Measurements from ENCODE around the gene KHK.

DNA sequence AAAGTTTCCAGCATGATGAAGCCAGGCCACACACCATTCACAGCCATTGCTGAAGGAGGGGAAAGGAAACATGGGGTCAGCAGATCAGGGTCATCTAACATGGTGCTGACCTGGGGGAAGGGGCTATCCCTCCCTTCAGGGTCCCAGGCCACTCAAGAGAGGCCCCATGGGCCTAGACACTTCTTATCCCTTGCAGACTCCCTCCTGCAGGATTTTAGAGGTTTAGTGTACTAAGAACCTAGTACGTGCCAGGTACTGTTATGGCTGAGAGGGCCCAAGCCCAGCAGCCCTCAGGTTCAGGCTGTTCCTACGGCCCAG is 8.8 kb downstream of the KHK start:
- TF ChIP-seq POLR2A (IDR thresholded peaks at IDR 0.05): no peak
- TF ChIP-seq, protein P1, sequence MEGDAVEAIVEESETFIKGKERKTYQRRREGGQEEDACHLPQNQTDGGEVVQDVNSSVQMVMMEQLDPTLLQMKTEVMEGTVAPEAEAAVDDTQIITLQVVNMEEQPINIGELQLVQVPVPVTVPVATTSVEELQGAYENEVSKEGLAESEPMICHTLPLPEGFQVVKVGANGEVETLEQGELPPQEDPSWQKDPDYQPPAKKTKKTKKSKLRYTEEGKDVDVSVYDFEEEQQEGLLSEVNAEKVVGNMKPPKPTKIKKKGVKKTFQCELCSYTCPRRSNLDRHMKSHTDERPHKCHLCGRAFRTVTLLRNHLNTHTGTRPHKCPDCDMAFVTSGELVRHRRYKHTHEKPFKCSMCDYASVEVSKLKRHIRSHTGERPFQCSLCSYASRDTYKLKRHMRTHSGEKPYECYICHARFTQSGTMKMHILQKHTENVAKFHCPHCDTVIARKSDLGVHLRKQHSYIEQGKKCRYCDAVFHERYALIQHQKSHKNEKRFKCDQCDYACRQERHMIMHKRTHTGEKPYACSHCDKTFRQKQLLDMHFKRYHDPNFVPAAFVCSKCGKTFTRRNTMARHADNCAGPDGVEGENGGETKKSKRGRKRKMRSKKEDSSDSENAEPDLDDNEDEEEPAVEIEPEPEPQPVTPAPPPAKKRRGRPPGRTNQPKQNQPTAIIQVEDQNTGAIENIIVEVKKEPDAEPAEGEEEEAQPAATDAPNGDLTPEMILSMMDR (IDR thresholded peaks at IDR 0.05): no peak
